Thyroid gland (tissue), 4 donors: Measurements from ENCODE around the gene LDB2.

Source experiments
- CTCF ChIP-seq, 6 experiments: fragments of 200-600 bp in 3 of 6; fragments of 450-650 bp in 3 of 6; sonication (generic) in 3 of 6; IDR thresholded peaks; one replicate each; pipeline ENCODE4 v1.5.1; 2016 to 2019; ENCODE audit warnings: antibody characterized with exemption in 6 of 6, mild to moderate bottlenecking in 2 of 6, inconsistent platforms in 1 of 6, moderate library complexity in 1 of 6
- POLR2A ChIP-seq, 2 donors: fragments of 450-650 bp; IDR thresholded peaks; one replicate each; pipeline ENCODE4 v1.6.1; 2017; ENCODE audit warnings: antibody characterized with exemption in 2 of 2, mild to moderate bottlenecking in 2 of 2, moderate library complexity in 1 of 2

- TF ChIP-seq POLR2A (IDR thresholded peaks at IDR 0.05) (no peak), CTCF (IDR thresholded peaks at IDR 0.05) (no peak)
Measured at GRCh38 chr4:16489226-16489625, 409.2 kb downstream of the LDB2 start.
